Ectodermal cell (in vitro differentiated cells): Measurements from ENCODE around the gene KAT6B.

Experiments used
- H3K27ac ChIP-seq: 2 replicates; pipeline ENCODE4 v1.7.0; 2013; ENCODE audit warnings: mild to moderate bottlenecking, low read depth, low read length; ENCODE audit not compliant: insufficient read depth, poor library complexity, severe bottlenecking
- H3K27me3 ChIP-seq: 2 replicates; pipeline ENCODE4 v1.7.0; 2013; ENCODE audit warnings: mild to moderate bottlenecking, low read length; ENCODE audit not compliant: insufficient read depth, control insufficient read depth, poor library complexity, severe bottlenecking
- H3K36me3 ChIP-seq: one replicate; pipeline ENCODE4 v1.7.0; 2013; ENCODE audit warnings: low read length; ENCODE audit not compliant: control insufficient read depth, insufficient read depth
- H3K4me1 ChIP-seq: one replicate; pipeline ENCODE4 v1.7.0; 2013; ENCODE audit warnings: low read length; ENCODE audit not compliant: control insufficient read depth, insufficient read depth
- H3K4me3 ChIP-seq: 2 replicates; pipeline ENCODE4 v1.7.0; 2013; ENCODE audit warnings: low read depth, low read length, control low read depth; ENCODE audit not compliant: insufficient read depth
- H3K9me3 ChIP-seq: 2 replicates; pipeline ENCODE4 v1.7.0; 2013; ENCODE audit warnings: mild to moderate bottlenecking, low read length, moderate library complexity; ENCODE audit not compliant: control insufficient read depth
- WGBS, 2 experiments: methylation state at CpG; one replicate each; pipeline ENCODE4 v1.1.7; 2013; ENCODE audit warnings: missing lambda C conversion rate in 2 of 2; 5-methylcytosine and 5-hydroxymethylcytosine counted together

Gene KAT6B

GRCh38 chr10:75003891-75004290, 177.5 kb downstream of the KAT6B start:
- no peak overlapping the region for H3K27ac ChIP-seq
- no peaks in the 10 kb centered on the region for H3K4me1 ChIP-seq
- H3K4me3 ChIP-seq: no peak overlapping the region
- WGBS, 2 experiments: 100% methylated on average over 1 to 2 of the region's 2 CpGs
- no peaks in the 10 kb centered on the region for H3K9me3 ChIP-seq
- no peaks in the 10 kb centered on the region for H3K36me3 ChIP-seq
- H3K27me3 ChIP-seq: no peaks in the 10 kb centered on the region

DNA sequence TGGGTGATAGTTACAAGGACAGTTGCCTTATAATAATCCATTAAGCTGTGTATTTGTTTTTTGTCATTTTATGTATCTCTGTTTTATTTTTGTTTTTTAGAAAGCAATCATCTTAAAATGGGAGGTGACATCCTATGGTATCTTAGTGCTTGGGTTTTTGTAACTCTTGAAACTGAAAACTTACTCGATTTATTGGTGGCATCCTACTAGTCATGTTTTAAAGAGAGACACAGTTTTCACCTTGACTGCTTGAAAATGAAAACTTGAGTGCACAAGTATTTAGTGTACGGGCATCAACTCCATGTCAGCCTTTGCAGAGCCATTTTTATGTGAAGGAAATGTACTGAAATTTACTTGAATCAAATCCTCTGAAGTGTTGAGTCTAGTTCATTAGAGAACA, 181.2 kb downstream of the KAT6B start:
- 96 to 100% methylated on average over 2 of the region's 2 CpGs for WGBS, 2 experiments
- H3K9me3 ChIP-seq: no peaks in the 10 kb centered on the region
- no peak overlapping the region for H3K4me3 ChIP-seq
- no peaks in the 10 kb centered on the region for H3K36me3 ChIP-seq
- no peak overlapping the region for H3K27ac ChIP-seq
- no peaks in the 10 kb centered on the region for H3K4me1 ChIP-seq
- H3K27me3 ChIP-seq: no peaks in the 10 kb centered on the region

GRCh38 chr10:75008952-75009351, 182.6 kb downstream of the KAT6B start:
- Histone ChIP-seq H3K27ac (no peak overlapping the region), H3K4me1 (no peaks in the 10 kb centered on the region), H3K9me3 (no peaks in the 10 kb centered on the region), H3K4me3 (no peak overlapping the region), H3K36me3 (no peaks in the 10 kb centered on the region), H3K27me3 (no peaks in the 10 kb centered on the region)
- whole genome bisulfite sequencing, 2 experiments: no CpG with 5 or more reads among the region's 1 CpG

GRCh38 chr10:75009426-75009825, 183.0 kb downstream of the KAT6B start:
- no peaks in the 10 kb centered on the region for H3K9me3 ChIP-seq
- H3K4me3 ChIP-seq: no peak overlapping the region
- H3K4me1 ChIP-seq: no peaks in the 10 kb centered on the region
- WGBS, 2 experiments: 89 to 92% methylated on average over 5 of the region's 5 CpGs
- no peaks in the 10 kb centered on the region for H3K36me3 ChIP-seq
- no peak overlapping the region for H3K27ac ChIP-seq
- H3K27me3 ChIP-seq: no peaks in the 10 kb centered on the region

DNA sequence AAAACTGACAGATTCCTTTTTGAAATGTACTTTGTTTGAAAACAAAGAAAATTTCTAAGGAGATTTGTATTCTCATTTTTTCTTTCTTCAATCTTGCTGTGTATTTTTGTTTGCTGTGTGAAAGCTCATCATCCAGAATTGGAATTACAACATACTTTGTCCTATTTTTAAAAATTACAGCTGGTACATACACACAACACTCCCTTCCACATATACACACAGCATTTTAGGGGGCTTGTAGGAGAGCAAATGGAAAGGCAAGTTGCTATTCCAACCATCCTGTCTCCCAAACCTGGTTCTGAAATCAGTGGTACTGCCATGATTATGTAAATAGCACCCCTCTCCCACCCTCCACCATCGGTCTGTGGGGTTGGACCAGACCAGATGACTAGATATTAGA, 184.0 kb downstream of the KAT6B start:
- WGBS, 2 experiments: 93% methylated on average over 1 of the region's 1 CpG; no CpG with 5 or more reads in 1 of the 2 experiments
- Histone ChIP-seq H3K27ac (no peak overlapping the region), H3K9me3 (no peaks in the 10 kb centered on the region), H3K27me3 (no peaks in the 10 kb centered on the region), H3K4me1 (no peaks in the 10 kb centered on the region), H3K4me3 (no peak overlapping the region), H3K36me3 (no peaks in the 10 kb centered on the region)

DNA sequence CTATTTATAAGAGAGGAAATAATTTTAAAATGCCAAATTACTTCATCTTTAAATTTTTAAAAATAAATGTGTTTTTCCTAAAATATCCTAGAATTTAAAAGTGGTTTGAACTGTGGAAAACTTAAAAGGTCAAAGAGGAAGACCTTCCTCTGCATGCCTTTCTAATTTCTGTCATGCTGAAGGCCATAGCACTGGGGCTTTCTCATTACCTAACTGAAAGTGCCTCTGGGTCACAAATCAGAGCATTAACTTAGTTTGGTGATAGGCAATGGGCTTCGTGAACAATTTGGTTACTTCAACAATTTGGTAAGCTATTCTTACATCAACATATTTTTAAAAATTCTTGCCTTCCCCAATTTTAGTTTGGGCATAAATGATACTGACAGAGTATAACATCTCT, 184.8 kb downstream of the KAT6B start:
- Histone ChIP-seq H3K27ac (no peak overlapping the region), H3K36me3 (no peaks in the 10 kb centered on the region), H3K9me3 (no peaks in the 10 kb centered on the region), H3K4me1 (no peaks in the 10 kb centered on the region), H3K27me3 (no peaks in the 10 kb centered on the region), H3K4me3 (no peak overlapping the region)
- 95 to 100% methylated on average over 1 of the region's 1 CpG for WGBS, 2 experiments

- Histone ChIP-seq H3K4me1 (no peaks in the 10 kb centered on the region), H3K27ac (no peak overlapping the region), H3K9me3 (no peaks in the 10 kb centered on the region), H3K27me3 (no peaks in the 10 kb centered on the region), H3K4me3 (no peak overlapping the region), H3K36me3 (no peaks in the 10 kb centered on the region)
- 95 to 96% methylated on average over 8 of the region's 8 CpGs for WGBS, 2 experiments
Measured at GRCh38 chr10:75012471-75012870, 186.1 kb downstream of the KAT6B start.

DNA sequence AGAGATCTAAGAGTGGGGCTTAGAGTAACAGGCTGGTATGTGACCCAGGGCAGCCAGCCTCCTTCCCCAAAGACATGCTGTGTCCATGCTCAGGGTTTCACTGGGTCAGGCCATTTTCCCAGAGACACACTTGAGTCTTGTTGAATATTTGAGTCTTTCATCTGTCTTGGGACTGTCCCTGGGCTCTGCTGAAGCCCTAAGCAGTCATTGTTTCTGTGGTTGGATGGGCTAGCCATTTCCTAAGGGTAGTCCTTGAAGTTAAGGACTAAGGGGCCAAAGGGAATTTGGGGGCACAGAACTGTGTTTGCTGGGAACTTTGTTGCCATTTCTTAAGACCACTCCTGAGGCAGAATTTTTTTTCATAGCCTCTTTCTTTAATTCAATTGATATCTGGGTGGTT, 186.6 kb downstream of the KAT6B start:
- Histone ChIP-seq H3K27me3 (no peaks in the 10 kb centered on the region), H3K36me3 (no peaks in the 10 kb centered on the region), H3K9me3 (no peaks in the 10 kb centered on the region), H3K27ac (no peak overlapping the region), H3K4me1 (peaks cover 2% of the 10 kb centered on the region), H3K4me3 (no peak overlapping the region)

DNA sequence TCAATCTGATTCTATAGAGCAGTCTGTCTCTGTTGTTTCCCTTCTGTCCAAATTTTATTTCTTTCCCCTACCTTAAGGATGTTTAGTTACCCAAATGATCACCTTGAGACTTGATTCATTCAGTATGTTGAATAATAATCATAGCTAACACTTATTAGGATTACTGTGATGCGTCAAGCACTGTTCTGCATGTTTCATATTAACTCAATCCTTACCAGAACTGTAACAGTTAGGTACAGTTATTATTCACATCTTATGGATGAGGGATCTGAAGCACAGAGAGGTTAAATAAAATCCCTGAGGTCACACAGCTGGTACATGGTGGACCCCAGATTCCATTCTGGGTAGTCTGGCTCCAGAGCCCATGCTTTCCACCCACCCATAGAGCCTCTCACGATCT, 187.1 kb downstream of the KAT6B start:
- Histone ChIP-seq H3K4me3 (no peak overlapping the region), H3K27ac (no peak overlapping the region), H3K27me3 (no peaks in the 10 kb centered on the region), H3K36me3 (no peaks in the 10 kb centered on the region), H3K9me3 (no peaks in the 10 kb centered on the region), H3K4me1 (peaks cover 7% of the 10 kb centered on the region)
- 91 to 100% methylated on average over 1 to 2 of the region's 2 CpGs for WGBS, 2 experiments

DNA sequence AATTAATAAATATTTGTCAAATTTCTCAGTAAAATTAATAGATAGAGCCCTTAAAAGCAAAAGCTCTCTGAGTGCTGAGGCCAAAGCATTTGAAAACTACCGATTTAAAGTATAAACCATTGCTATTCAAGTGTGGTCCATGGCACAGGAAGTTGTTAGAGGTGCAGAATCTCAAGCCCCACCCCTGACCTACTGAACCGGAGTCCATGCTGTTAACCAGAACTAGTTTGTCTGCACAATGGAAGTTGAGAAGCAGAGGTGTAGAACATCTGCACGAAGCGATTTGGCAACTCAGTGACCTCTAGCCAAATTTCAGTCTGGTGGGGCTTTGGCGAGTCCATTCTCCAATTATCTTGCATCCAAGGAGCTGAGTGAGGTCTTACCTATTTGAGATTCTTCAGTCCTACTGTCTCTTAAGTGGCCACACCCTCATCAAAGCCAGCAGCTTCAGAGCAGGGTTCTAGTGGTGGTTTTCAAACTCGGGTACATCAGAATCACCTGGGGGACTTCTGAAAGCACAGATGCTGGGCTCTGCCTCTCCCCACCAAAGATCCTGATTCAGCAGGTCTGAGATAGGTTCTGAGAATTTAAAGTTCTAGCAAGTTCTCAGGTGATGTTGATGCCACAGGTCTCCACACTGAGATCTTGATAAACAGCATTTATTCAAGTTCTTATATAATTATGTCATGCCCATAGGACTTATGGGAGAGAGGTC, 188.3 kb downstream of the KAT6B start:
- Histone ChIP-seq H3K4me3 (no peak overlapping the region), H3K27ac (no peak overlapping the region), H3K36me3 (no peaks in the 10 kb centered on the region), H3K9me3 (no peaks in the 10 kb centered on the region), H3K27me3 (no peaks in the 10 kb centered on the region), H3K4me1 (peaks cover 19% of the 10 kb centered on the region)
- WGBS, 2 experiments: 91 to 92% methylated on average over 6 of the region's 6 CpGs

- WGBS, 2 experiments: 93 to 96% methylated on average over 5 of the region's 5 CpGs
- Histone ChIP-seq H3K36me3 (no peaks in the 10 kb centered on the region), H3K27ac (no peak overlapping the region), H3K4me3 (no peak overlapping the region), H3K9me3 (no peaks in the 10 kb centered on the region), H3K27me3 (no peaks in the 10 kb centered on the region), H3K4me1 (peaks cover 26% of the 10 kb centered on the region)
Measured at GRCh38 chr10:75015442-75015841, 189.0 kb downstream of the KAT6B start.
